Measurements from ENCODE around the gene STRN4. TPM values are rescaled to one million over a fixed set of nuclear protein-coding genes. Genes with fewer than 3 reads are reported as not detected.

The STRN4 gene
- total RNA-seq, 3 donors from 2014 or later (not counting 1 experiment from before 2014, with no cell fraction given): 125 to 152 (median 125) TPM

DNA sequence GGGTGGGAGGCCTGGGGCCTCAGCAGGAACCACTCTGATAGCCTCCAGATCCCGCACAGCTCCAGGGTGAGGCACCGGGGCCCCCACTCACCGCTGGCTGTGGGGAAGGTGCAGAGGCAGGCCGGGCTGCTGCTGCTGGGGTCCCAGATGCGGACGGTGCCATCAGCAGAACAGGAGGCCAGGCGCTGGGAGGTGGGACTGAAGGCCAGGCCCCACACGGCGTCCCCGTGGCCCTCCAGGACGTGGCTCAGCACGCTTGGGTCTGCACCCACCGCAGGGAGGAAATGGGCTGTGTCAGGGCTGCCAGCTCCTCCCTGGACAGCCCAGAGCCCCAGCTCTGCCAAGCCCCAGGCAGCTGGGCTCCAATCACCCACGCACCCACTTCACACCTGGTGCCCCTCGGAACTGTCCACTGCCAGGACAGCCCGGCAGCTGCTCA is 23.2 kb downstream of the STRN4 start:
- Histone ChIP-seq H3K4me1 (ENCODE audit: control insufficient read depth, insufficient read depth, low read length) (peaks cover 62% of the 10 kb centered on the region), H3K27me3 (ENCODE audit: control insufficient read depth, insufficient read depth, low read length) (no peaks in the 10 kb centered on the region), H3K27ac (ENCODE audit: low read length) (peak overlapping the region; percentile 23), H3K36me3 (ENCODE audit: control insufficient read depth, insufficient read depth, low read length) (peaks cover 60% of the 10 kb centered on the region), H3K4me3 (ENCODE audit: low read length) (no peak overlapping the region), H3K9me3 (ENCODE audit: control insufficient read depth, insufficient read depth, low read length) (no peaks in the 10 kb centered on the region)
- TF ChIP-seq, protein P1, sequence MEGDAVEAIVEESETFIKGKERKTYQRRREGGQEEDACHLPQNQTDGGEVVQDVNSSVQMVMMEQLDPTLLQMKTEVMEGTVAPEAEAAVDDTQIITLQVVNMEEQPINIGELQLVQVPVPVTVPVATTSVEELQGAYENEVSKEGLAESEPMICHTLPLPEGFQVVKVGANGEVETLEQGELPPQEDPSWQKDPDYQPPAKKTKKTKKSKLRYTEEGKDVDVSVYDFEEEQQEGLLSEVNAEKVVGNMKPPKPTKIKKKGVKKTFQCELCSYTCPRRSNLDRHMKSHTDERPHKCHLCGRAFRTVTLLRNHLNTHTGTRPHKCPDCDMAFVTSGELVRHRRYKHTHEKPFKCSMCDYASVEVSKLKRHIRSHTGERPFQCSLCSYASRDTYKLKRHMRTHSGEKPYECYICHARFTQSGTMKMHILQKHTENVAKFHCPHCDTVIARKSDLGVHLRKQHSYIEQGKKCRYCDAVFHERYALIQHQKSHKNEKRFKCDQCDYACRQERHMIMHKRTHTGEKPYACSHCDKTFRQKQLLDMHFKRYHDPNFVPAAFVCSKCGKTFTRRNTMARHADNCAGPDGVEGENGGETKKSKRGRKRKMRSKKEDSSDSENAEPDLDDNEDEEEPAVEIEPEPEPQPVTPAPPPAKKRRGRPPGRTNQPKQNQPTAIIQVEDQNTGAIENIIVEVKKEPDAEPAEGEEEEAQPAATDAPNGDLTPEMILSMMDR (IDR thresholded peaks at IDR 0.05): no peak
- WGBS (ENCODE audit: insufficient coverage): 25% methylated on average over 16 of the region's 16 CpGs
- H3K36me3 Mint-ChIP-seq: no peaks in the 10 kb centered on the region
- no peaks in the 10 kb centered on the region for H3K27me3 Mint-ChIP-seq (ENCODE audit: low read depth in 2 of 2)
- peaks cover 38 to 60% of the 10 kb centered on the region in 2 donors for H3K4me1 Mint-ChIP-seq
- peak in 1 of 2 donors; percentile 48 for DNase-seq
- no peaks in the 10 kb centered on the region for H3K9me3 Mint-ChIP-seq
- peak overlapping the region in 1 of 2 donors; percentile 71 for H3K27ac Mint-ChIP-seq
- ATAC-seq: peak; percentile 68 to 75 (median 72)
- H3K4me3 Mint-ChIP-seq: peak overlapping the region; percentile 75
- intact Hi-C loops (cut with micrococcal nuclease): no loop called here

DNA sequence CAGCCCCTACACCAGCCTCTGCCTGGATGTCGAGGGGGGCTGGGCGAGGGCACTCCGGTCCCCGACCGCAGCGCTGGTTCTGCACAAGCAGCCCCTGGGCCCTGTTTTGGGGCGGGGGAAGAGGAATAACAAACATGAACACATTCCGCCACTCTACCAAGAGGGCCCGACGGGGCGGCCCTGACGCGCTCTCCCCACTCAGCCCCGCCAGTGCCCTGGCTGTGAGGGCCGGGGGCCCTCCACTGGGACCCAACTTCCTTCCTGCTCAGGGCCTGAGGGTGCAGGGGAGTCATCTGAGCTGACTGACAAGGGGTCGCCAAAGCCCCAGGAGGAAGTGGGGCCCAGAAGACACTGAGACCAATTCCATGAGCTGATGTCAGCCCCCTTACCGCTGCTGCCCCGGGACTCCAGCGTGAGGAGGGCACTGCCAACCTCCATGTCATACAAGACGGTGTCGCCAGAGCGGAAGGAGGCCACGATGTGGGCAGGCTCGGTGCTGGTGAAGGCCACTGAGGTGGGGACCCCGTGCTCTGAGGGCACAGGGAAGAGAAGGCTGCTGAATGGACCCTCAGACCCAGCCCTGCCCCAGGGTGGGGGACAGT is 23.7 kb downstream of the STRN4 start:
- ATAC-seq: peak in 2 of 3 donors; percentile 17 to 28
- peaks cover 56% of the 10 kb centered on the region for H3K36me3 ChIP-seq (ENCODE audit: control insufficient read depth, insufficient read depth, low read length)
- DNase-seq: no peak
- Mint-ChIP-seq H3K36me3 (no peaks in the 10 kb centered on the region), H3K4me1 (peaks cover 43 to 65% of the 10 kb centered on the region in 2 donors), H3K27ac (peak overlapping the region; percentile 29 to 71), H3K9me3 (no peaks in the 10 kb centered on the region), H3K4me3 (peak overlapping the region; percentile 82), H3K27me3 (ENCODE audit: low read depth in 2 of 2) (no peaks in the 10 kb centered on the region)
- 55% methylated on average over 24 of the region's 25 CpGs for WGBS (ENCODE audit: insufficient coverage)
- peak overlapping the region; percentile 5 for H3K4me3 ChIP-seq (ENCODE audit: low read length)
- intact Hi-C loops (cut with micrococcal nuclease): no loop called here
- TF ChIP-seq, protein P1 (IDR thresholded peaks at IDR 0.05): no peak
- H3K4me1 ChIP-seq (ENCODE audit: control insufficient read depth, insufficient read depth, low read length): peaks cover 67% of the 10 kb centered on the region
- no peaks in the 10 kb centered on the region for H3K9me3 ChIP-seq (ENCODE audit: control insufficient read depth, insufficient read depth, low read length)
- H3K27me3 ChIP-seq (ENCODE audit: control insufficient read depth, insufficient read depth, low read length): no peaks in the 10 kb centered on the region
- H3K27ac ChIP-seq (ENCODE audit: low read length): peak overlapping the region; percentile 23

DNA sequence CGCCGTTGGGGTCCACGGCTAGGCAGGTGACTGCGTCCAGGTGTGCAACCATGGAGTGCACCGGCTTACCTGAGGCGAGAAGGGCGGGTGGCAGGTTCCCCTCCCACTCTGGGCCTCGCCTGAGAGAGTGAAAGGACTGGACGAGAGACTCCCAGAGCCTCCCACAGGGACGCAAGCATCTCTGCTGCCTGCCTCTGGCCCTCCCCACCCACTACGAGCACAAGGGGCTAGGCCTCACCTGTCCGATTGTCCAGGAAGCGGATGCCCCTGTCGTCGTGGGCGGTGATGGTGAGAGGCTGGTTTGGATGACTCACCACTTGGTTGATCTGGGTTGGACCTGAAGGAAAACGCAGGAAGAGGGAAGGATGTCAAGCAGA is 24.3 kb downstream of the STRN4 start:
- Mint-ChIP-seq H3K27ac (peak overlapping the region; percentile 29 to 71), H3K4me3 (peak overlapping the region; percentile 82), H3K27me3 (ENCODE audit: low read depth in 2 of 2) (no peaks in the 10 kb centered on the region), H3K9me3 (no peaks in the 10 kb centered on the region), H3K4me1 (peaks cover 45 to 69% of the 10 kb centered on the region in 2 donors), H3K36me3 (no peaks in the 10 kb centered on the region)
- DNase-seq (no peak), ATAC-seq (no peak)
- Histone ChIP-seq H3K4me1 (ENCODE audit: control insufficient read depth, insufficient read depth, low read length) (peaks cover 71% of the 10 kb centered on the region), H3K27me3 (ENCODE audit: control insufficient read depth, insufficient read depth, low read length) (no peaks in the 10 kb centered on the region), H3K4me3 (ENCODE audit: low read length) (no peak overlapping the region), H3K36me3 (ENCODE audit: control insufficient read depth, insufficient read depth, low read length) (peaks cover 51% of the 10 kb centered on the region), H3K27ac (ENCODE audit: low read length) (no peak overlapping the region), H3K9me3 (ENCODE audit: control insufficient read depth, insufficient read depth, low read length) (no peaks in the 10 kb centered on the region)
- WGBS (ENCODE audit: insufficient coverage): 85% methylated on average over 17 of the region's 17 CpGs
- intact Hi-C loops (cut with micrococcal nuclease): no loop called here
- TF ChIP-seq, protein P1 (IDR thresholded peaks at IDR 0.05): no peak

Data from natural killer cell (primary cell).